HL-60/S4 (cell line): ENCODE data around the gene C5orf63.
"Not testable (repeated sequence)": the region's sequence is repeated elsewhere in the genome, so short reads cannot be mapped to it uniquely, and the experiment has no call there.

Source experiments
- in situ Hi-C: fragments of 300-500 bp; cut with MboI; formaldehyde crosslinking; loops from 2 replicates; pipeline ENCODE4 v1.14.3; 2022; ENCODE audit warnings: low sequenced_read_pairs

Gene C5orf63

GRCh38 chr5:127038550-127038949 is 34.8 kb downstream of the C5orf63 start:
- in situ Hi-C loops: no loop called here

- in situ Hi-C loops: no loop called here
Observed at GRCh38 chr5:127031863-127032232, 41.5 kb downstream of the C5orf63 start.

GRCh38 chr5:127031147-127031862 is 42.0 kb downstream of the C5orf63 start:
- in situ Hi-C loops: no loop called here

- in situ Hi-C loops: no loop called here
Observed at GRCh38 chr5:127030259-127031146, 42.8 kb downstream of the C5orf63 start, which contains the start of gene MARCHF3. TSS of gene MARCHF3 (minus strand) at chr5:127030558. CDS start at chr5:126918171, 112,387 bp downstream.

- in situ Hi-C loops: no loop called here
Observed at GRCh38 chr5:127029581-127030258, 43.6 kb downstream of the C5orf63 start.

GRCh38 chr5:127028822-127029457 is 44.4 kb downstream of the C5orf63 start:
- in situ Hi-C loops: no loop called here

GRCh38 chr5:127027539-127027938 is 45.8 kb downstream of the C5orf63 start:
- in situ Hi-C loops: no loop called here

- in situ Hi-C loops: no loop called here
Observed at GRCh38 chr5:127026166-127026565, 47.1 kb downstream of the C5orf63 start.

GRCh38 chr5:127025467-127025866 is 47.8 kb downstream of the C5orf63 start:
- in situ Hi-C loops: no loop called here

GRCh38 chr5:127024821-127025220 is 48.5 kb downstream of the C5orf63 start:
- in situ Hi-C loops: no loop called here

GRCh38 chr5:127023552-127024191 is 49.6 kb downstream of the C5orf63 start:
- in situ Hi-C loops: not testable (repeated sequence)

- in situ Hi-C loops: no loop called here
Observed at GRCh38 chr5:127022846-127023245, 50.5 kb downstream of the C5orf63 start.

- in situ Hi-C loops: no loop called here
Observed at GRCh38 chr5:127019928-127020327, 53.4 kb downstream of the C5orf63 start.

GRCh38 chr5:127016722-127017121 is 56.6 kb downstream of the C5orf63 start:
- in situ Hi-C loops: not testable (repeated sequence)

- in situ Hi-C loops: no loop called here
Observed at GRCh38 chr5:127015716-127016115, 57.6 kb downstream of the C5orf63 start.

GRCh38 chr5:127014573-127014972 is 58.7 kb downstream of the C5orf63 start:
- in situ Hi-C loops: no loop called here

- in situ Hi-C loops: no loop called here
Observed at GRCh38 chr5:127013407-127013806, 59.9 kb downstream of the C5orf63 start.

GRCh38 chr5:127012916-127013315 is 60.4 kb downstream of the C5orf63 start:
- in situ Hi-C loops: no loop called here

GRCh38 chr5:127011961-127012644 is 61.2 kb downstream of the C5orf63 start:
- in situ Hi-C loops: no loop called here

- in situ Hi-C loops: no loop called here
Observed at GRCh38 chr5:127011153-127011552, 62.1 kb downstream of the C5orf63 start.
